Mesenchymal stem cell (in vitro differentiated cells and primary cell): ENCODE results near the gene PLEKHD1.

ENCODE experiments used
- DNase-seq: peaks from one replicate; pipeline ENCODE4 v3.0.0-alpha.2; 2013
- H2AFZ ChIP-seq: one replicate; pipeline ENCODE4 v1.6.1; 2013; ENCODE audit warnings: low read depth, mild to moderate bottlenecking, control low read depth, inconsistent platforms, low read length, moderate library complexity
- H2AK5ac ChIP-seq: 2 replicates; pipeline ENCODE4 v1.6.1; 2013; ENCODE audit warnings: low read length, moderate library complexity, mild to moderate bottlenecking, inconsistent platforms; ENCODE audit not compliant: severe bottlenecking
- H2BK120ac ChIP-seq: one replicate; pipeline ENCODE4 v1.6.1; 2013; ENCODE audit warnings: low read depth, mild to moderate bottlenecking, inconsistent platforms, low read length, moderate library complexity
- H2BK12ac ChIP-seq, 2 experiments: one replicate each; pipeline ENCODE4 v1.6.1; 2013; ENCODE audit warnings: inconsistent platforms in 2 of 2, low read length in 2 of 2, mild to moderate bottlenecking in 2 of 2, moderate library complexity in 2 of 2, control low read depth in 1 of 2
- H2BK15ac ChIP-seq: one replicate; pipeline ENCODE4 v1.6.1; 2013; ENCODE audit warnings: mild to moderate bottlenecking, low read depth, inconsistent platforms; ENCODE audit not compliant: poor library complexity, severe bottlenecking
- H2BK5ac ChIP-seq: 2 replicates; pipeline ENCODE4 v1.6.1; 2013; ENCODE audit warnings: low read depth, mild to moderate bottlenecking, low read length, control low read depth, inconsistent platforms; ENCODE audit not compliant: poor library complexity, severe bottlenecking
- H3K14ac ChIP-seq, 2 experiments: one replicate each; pipeline ENCODE4 v1.6.1; 2013; ENCODE audit warnings: inconsistent platforms in 2 of 2, low read length in 2 of 2, control low read depth in 1 of 2, mild to moderate bottlenecking in 1 of 2, moderate library complexity in 1 of 2
- H3K18ac ChIP-seq, 2 experiments: one replicate each; pipeline ENCODE4 v1.6.1; 2013; ENCODE audit warnings: inconsistent platforms in 2 of 2, low read length in 2 of 2, control low read depth in 1 of 2, low read depth in 1 of 2, mild to moderate bottlenecking in 1 of 2
- H3K23ac ChIP-seq, 2 experiments: one replicate each; pipeline ENCODE4 v1.6.1; 2013; ENCODE audit warnings: inconsistent platforms in 2 of 2, low read length in 2 of 2, mild to moderate bottlenecking in 2 of 2, moderate library complexity in 2 of 2, control low read depth in 1 of 2
- H3K27ac ChIP-seq: 2 replicates; pipeline ENCODE4 v1.5.1; 2013; ENCODE audit warnings: mild to moderate bottlenecking, moderate library complexity, low read length, control low read depth, inconsistent platforms; ENCODE audit not compliant: poor library complexity, severe bottlenecking
- H3K27me3 ChIP-seq, 2 experiments: 2 replicates each; pipeline versions ENCODE4 v1.6.1 to v1.7.0; 2013; ENCODE audit warnings: low read length in 2 of 2, mild to moderate bottlenecking in 2 of 2, moderate library complexity in 2 of 2, control low read depth in 1 of 2, inconsistent platforms in 1 of 2; ENCODE audit not compliant: control insufficient read depth in 1 of 2, insufficient read depth in 1 of 2
- H3K36me3 ChIP-seq, 2 experiments: 2 replicates each; pipeline versions ENCODE4 v1.6.1 to v1.7.0; 2013; ENCODE audit warnings: low read length in 2 of 2, control low read depth in 1 of 2, inconsistent platforms in 1 of 2, low read depth in 1 of 2, mild to moderate bottlenecking in 1 of 2; ENCODE audit not compliant: insufficient read depth in 2 of 2, control insufficient read depth in 1 of 2
- H3K4ac ChIP-seq, 2 experiments: one replicate each; pipeline ENCODE4 v1.6.1; 2013; ENCODE audit warnings: inconsistent platforms in 2 of 2, low read length in 2 of 2, mild to moderate bottlenecking in 2 of 2, moderate library complexity in 2 of 2, control low read depth in 1 of 2, low read depth in 1 of 2
- H3K4me1 ChIP-seq: 2 replicates; pipeline ENCODE4 v1.6.1; 2013; ENCODE audit warnings: low read depth, low read length, control low read depth; ENCODE audit not compliant: control insufficient read depth, insufficient read depth
- H3K4me2 ChIP-seq: 2 replicates; pipeline ENCODE4 v1.6.1; 2013; ENCODE audit warnings: low read length, mild to moderate bottlenecking, inconsistent platforms; ENCODE audit not compliant: poor library complexity, severe bottlenecking
- H3K4me3 ChIP-seq, 2 experiments: 2 replicates each; pipeline versions ENCODE4 v1.5.1 to v1.7.0; 2013; ENCODE audit warnings: low read length in 2 of 2, mild to moderate bottlenecking in 2 of 2, control low read depth in 1 of 2, low read depth in 1 of 2; ENCODE audit not compliant: insufficient read depth in 1 of 2
- H3K79me1 ChIP-seq: replicated peaks from 2 replicates; pipeline ENCODE4 v1.6.1; 2013; ENCODE audit warnings: mild to moderate bottlenecking, control low read depth, low read length, inconsistent platforms; ENCODE audit not compliant: poor library complexity, severe bottlenecking
- H3K9ac ChIP-seq: 2 replicates; pipeline ENCODE4 v1.7.0; 2013; ENCODE audit warnings: mild to moderate bottlenecking, low read length, moderate library complexity
- H3K9me3 ChIP-seq: 2 replicates; pipeline ENCODE4 v1.7.0; 2013; ENCODE audit warnings: mild to moderate bottlenecking, low read length; ENCODE audit not compliant: control insufficient read depth
- H4K8ac ChIP-seq: one replicate; pipeline ENCODE4 v1.6.1; 2013; ENCODE audit warnings: inconsistent platforms, mild to moderate bottlenecking, low read length, moderate library complexity
- H4K91ac ChIP-seq: one replicate; pipeline ENCODE4 v1.6.1; 2013; ENCODE audit warnings: mild to moderate bottlenecking, low read length, inconsistent platforms
- WGBS: methylation state at CpG from one replicate; pipeline ENCODE4 v1.1.7; 2013; ENCODE audit warnings: mixed read lengths; 5-methylcytosine and 5-hydroxymethylcytosine counted together

The PLEKHD1 gene

GRCh38 chr14:69500096-69500495 is 15.6 kb downstream of the PLEKHD1 start:
- Histone ChIP-seq H2BK12ac (no peak overlapping the region), H3K18ac (no peak overlapping the region), H4K91ac (no peak overlapping the region), H3K23ac (no peak overlapping the region), H3K27me3 (peaks cover 49 to 58% of the 10 kb centered on the region in 2 experiments), H3K4ac (no peak overlapping the region), H2AK5ac (no peak overlapping the region), H4K8ac (no peak overlapping the region), H3K27ac (no peak overlapping the region), H3K4me1 (peaks cover 3% of the 10 kb centered on the region), H2BK120ac (no peak overlapping the region), H3K9ac (no peak overlapping the region), H3K79me1 (no peaks in the 10 kb centered on the region), H3K4me3 (no peak overlapping the region), H2BK5ac (no peak overlapping the region), H3K4me2 (no peak overlapping the region), H3K36me3 (no peaks in the 10 kb centered on the region), H3K14ac (no peak overlapping the region), H2AFZ (no peak overlapping the region), H2BK15ac (no peak overlapping the region), H3K9me3 (no peaks in the 10 kb centered on the region)
- 74% methylated on average over 5 of the region's 5 CpGs for WGBS
- DNase-seq, result no peak

DNA sequence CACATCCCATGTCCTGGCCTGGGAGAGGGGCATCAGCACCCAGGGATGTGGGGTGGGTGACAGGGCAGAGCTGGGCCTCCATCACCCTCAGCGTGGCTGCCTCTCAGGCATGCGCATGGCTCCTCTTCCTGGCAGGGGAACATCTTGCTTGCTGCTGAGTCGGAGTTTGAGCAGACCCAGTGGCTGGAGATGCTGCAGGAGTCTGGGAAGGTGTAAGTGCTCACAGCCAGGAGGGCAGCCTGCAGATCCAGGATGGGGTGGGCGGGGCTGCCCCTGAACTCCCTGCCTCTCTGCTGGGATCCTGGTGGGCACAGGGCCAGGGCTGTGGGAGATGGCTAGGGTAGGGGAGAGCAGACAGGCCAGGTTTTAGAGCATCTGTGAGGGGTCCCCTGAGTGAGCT is 16.2 kb downstream of the PLEKHD1 start:
- H3K4me1 ChIP-seq, result peaks cover 4% of the 10 kb centered on the region
- WGBS, result 92% methylated on average over 4 of the region's 4 CpGs
- no peak overlapping the region for H3K27ac ChIP-seq
- DNase-seq, result no peak
- no peak overlapping the region for H3K4ac ChIP-seq
- H2BK5ac ChIP-seq, result no peak overlapping the region
- H3K9ac ChIP-seq, result no peak overlapping the region
- no peak overlapping the region for H3K4me3 ChIP-seq
- H3K36me3 ChIP-seq, result no peaks in the 10 kb centered on the region
- no peak overlapping the region for H3K14ac ChIP-seq
- no peak overlapping the region for H4K91ac ChIP-seq
- peaks cover 49 to 54% of the 10 kb centered on the region in 2 experiments for H3K27me3 ChIP-seq
- no peaks in the 10 kb centered on the region for H3K9me3 ChIP-seq
- no peak overlapping the region for H4K8ac ChIP-seq
- no peak overlapping the region for H3K23ac ChIP-seq
- H3K79me1 ChIP-seq, result no peaks in the 10 kb centered on the region
- H2AFZ ChIP-seq, result no peak overlapping the region
- H2BK12ac ChIP-seq, result no peak overlapping the region
- no peak overlapping the region for H3K18ac ChIP-seq
- no peak overlapping the region for H3K4me2 ChIP-seq
- no peak overlapping the region for H2BK120ac ChIP-seq
- no peak overlapping the region for H2AK5ac ChIP-seq
- H2BK15ac ChIP-seq, result no peak overlapping the region

DNA sequence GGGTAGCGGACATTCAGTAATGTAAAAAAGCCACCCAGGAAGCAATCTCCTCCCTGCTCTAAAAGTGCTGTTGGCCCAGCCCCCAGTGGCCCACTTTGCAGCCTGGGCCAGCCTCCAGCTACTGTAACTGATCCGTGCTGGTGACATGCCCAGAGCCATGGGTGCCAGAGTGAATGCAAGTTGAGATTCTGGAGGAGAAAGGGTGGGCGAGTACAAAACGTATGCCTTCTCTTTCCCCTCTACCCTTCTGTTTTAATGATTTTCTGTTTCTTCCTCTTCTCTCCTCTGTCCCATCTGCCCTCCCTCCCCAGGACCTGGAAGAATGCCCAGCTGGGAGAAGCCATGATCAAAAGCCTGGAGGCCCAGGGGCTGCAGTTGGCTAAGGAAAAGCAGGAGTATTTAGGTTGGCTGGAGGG is 16.9 kb downstream of the PLEKHD1 start:
- no peaks in the 10 kb centered on the region for H3K9me3 ChIP-seq
- no peak overlapping the region for H4K91ac ChIP-seq
- no peak overlapping the region for H3K4me3 ChIP-seq
- no peak overlapping the region for H3K4ac ChIP-seq
- H2AK5ac ChIP-seq, result no peak overlapping the region
- H2AFZ ChIP-seq, result no peak overlapping the region
- no peak overlapping the region for H3K23ac ChIP-seq
- no peaks in the 10 kb centered on the region for H3K36me3 ChIP-seq
- H2BK15ac ChIP-seq, result no peak overlapping the region
- no peak overlapping the region for H3K27ac ChIP-seq
- H3K27me3 ChIP-seq, result peaks cover 47 to 53% of the 10 kb centered on the region in 2 experiments
- 79% methylated on average over 2 of the region's 4 CpGs for WGBS
- H4K8ac ChIP-seq, result no peak overlapping the region
- no peak overlapping the region for H3K4me2 ChIP-seq
- no peak overlapping the region for H3K14ac ChIP-seq
- no peak for DNase-seq
- no peak overlapping the region for H3K9ac ChIP-seq
- H2BK12ac ChIP-seq, result no peak overlapping the region
- peaks cover 5% of the 10 kb centered on the region for H3K4me1 ChIP-seq
- H3K18ac ChIP-seq, result no peak overlapping the region
- no peak overlapping the region for H2BK5ac ChIP-seq
- H2BK120ac ChIP-seq, result no peak overlapping the region
- no peaks in the 10 kb centered on the region for H3K79me1 ChIP-seq

DNA sequence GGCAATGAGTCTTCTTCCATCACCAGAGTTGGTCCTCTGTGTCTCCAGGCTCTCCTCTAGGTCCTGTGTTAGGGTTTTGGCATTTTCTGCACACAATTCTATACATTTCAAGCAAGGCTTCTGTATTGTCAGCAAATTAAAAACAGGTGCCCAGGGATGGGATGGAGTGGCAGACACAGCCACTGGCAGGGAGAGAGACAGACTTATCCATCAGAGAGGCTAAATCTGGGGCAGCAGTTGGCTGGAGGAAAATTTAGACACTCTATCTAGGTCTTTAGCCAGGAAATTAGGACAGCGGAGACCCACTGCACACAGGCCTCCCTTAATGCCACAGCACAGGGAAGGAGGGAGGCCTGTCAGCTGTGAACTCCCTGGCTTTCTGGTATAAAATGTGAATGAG is 20.2 kb downstream of the PLEKHD1 start:
- H3K14ac ChIP-seq, result no peak overlapping the region
- H3K9ac ChIP-seq, result no peak overlapping the region
- DNase-seq, result no peak
- H2BK12ac ChIP-seq, result no peak overlapping the region
- H2BK5ac ChIP-seq, result no peak overlapping the region
- no peak overlapping the region for H2BK120ac ChIP-seq
- no peak overlapping the region for H3K23ac ChIP-seq
- H4K91ac ChIP-seq, result no peak overlapping the region
- H3K36me3 ChIP-seq, result no peaks in the 10 kb centered on the region
- H3K27me3 ChIP-seq, result peaks cover 38 to 52% of the 10 kb centered on the region in 2 experiments
- H3K4me2 ChIP-seq, result no peak overlapping the region
- no peak overlapping the region for H3K18ac ChIP-seq
- no peaks in the 10 kb centered on the region for H3K79me1 ChIP-seq
- no peak overlapping the region for H2BK15ac ChIP-seq
- peaks cover 3% of the 10 kb centered on the region for H3K4me1 ChIP-seq
- H3K4ac ChIP-seq, result no peak overlapping the region
- H3K4me3 ChIP-seq, result no peak overlapping the region
- H2AFZ ChIP-seq, result no peak overlapping the region
- no peak overlapping the region for H2AK5ac ChIP-seq
- H3K9me3 ChIP-seq, result no peaks in the 10 kb centered on the region
- H4K8ac ChIP-seq, result no peak overlapping the region
- 100% methylated on average over 1 of the region's 1 CpG for WGBS
- no peak overlapping the region for H3K27ac ChIP-seq
